Right ventricle myocardium superior (tissue), 1 donor: Measurements from ENCODE around the gene ZSCAN20. TPM values are rescaled to one million over a fixed set of nuclear protein-coding genes. Genes with fewer than 3 reads are reported as not detected.

ENCODE experiments used
- ATAC-seq: fragments of 200-7000 bp; cut with Tn5 transposase; one replicate; pipeline ENCODE4 v1.9.1; 2020; ENCODE audit warnings: mild to moderate bottlenecking; ENCODE audit not compliant: poor library complexity
- DNase-seq: peaks from one replicate; pipeline ENCODE4 v3.0.0-alpha.2; 2020
- intact Hi-C: fragments of 100-400 bp; cut with DNase I; formaldehyde crosslinking; loops from one replicate; pipeline ENCODE4 v1.11.2; 2022
- long read RNA-seq: library from polyadenylated mRNA; unstranded; transcript quantifications from one replicate; pipeline ENCODE4 v2.0.0, GENCODE V29; 2021
- total RNA-seq: library from RNA; stranded (reverse); fragmentation: NEBNext Ultra II Directional; extraction: Animal tissue kit (Norgen Biotek cat#: 25700); gene quantifications from one replicate; pipeline ENCODE4 v1.2.1, GENCODE V29; 2021
- donor health status: DM: no; HTN: yes; CAD: no; lungs with severe emphysema.

The ZSCAN20 gene
- 4.4 TPM for total RNA-seq
- long read RNA-seq, full-length matches to known transcripts, result 2 of 7 reads
- long read RNA-seq, partial matches to known transcripts, result 3 of 7 reads
- long read RNA-seq, other reads (novel, unspliced or antisense), result 2 of 7 reads

GRCh38 chr1:33472269-33472980 lies at the start of gene ZSCAN20:
Gene ZSCAN20 (plus strand): TSS chr1:33472645. CDS start chr1:33479289, 6,644 bp downstream.
- DNase-seq (peak; percentile 99), ATAC-seq (peak; percentile 92)
- intact Hi-C loops, result loop anchor here (5.0 to 10.0 kb wide), 3 partner anchors 140 to 258 kb away; no protein-coding TSS in a partner anchor

GRCh38 chr1:33424205-33424604 lies 48.2 kb upstream of the ZSCAN20 start:
- DNase-seq (no peak), ATAC-seq (no peak)
- intact Hi-C loops, result no loop called here

- DNase-seq, result no peak
- ATAC-seq, result no peak
- intact Hi-C loops, result no loop called here
Measured at GRCh38 chr1:33424610-33425009, 47.8 kb upstream of the ZSCAN20 start.

- DNase-seq, result no peak
- intact Hi-C loops, result no loop called here
- no peak for ATAC-seq
Measured at GRCh38 chr1:33425900-33426299, 46.5 kb upstream of the ZSCAN20 start.

- DNase-seq, result no peak
- intact Hi-C loops, result no loop called here
Measured at GRCh38 chr1:33426916-33427315, 45.5 kb upstream of the ZSCAN20 start.

GRCh38 chr1:33428661-33429060 lies 43.8 kb upstream of the ZSCAN20 start:
- intact Hi-C loops, result no loop called here
- ATAC-seq, result no peak
- DNase-seq, result no peak

More at GRCh38 chr1:33426916-33427315, 45.5 kb upstream of the ZSCAN20 start:
- ATAC-seq, result no peak

- DNase-seq (no peak), ATAC-seq (no peak)
- intact Hi-C loops, result no loop called here
Measured at GRCh38 chr1:33429332-33429731, 43.1 kb upstream of the ZSCAN20 start.

GRCh38 chr1:33429856-33430691 lies 42.4 kb upstream of the ZSCAN20 start:
- ATAC-seq, result peak; percentile 18
- intact Hi-C loops, result no loop called here
- no peak for DNase-seq

- DNase-seq, result peak; percentile 99
- ATAC-seq, result peak; percentile 96
- intact Hi-C loops, result no loop called here
Measured at GRCh38 chr1:33430692-33431593, 41.5 kb upstream of the ZSCAN20 start, which contains the start of gene PHC2. Gene PHC2 (minus strand): TSS chr1:33431095. CDS start chr1:33375539, 55,556 bp downstream.

- ATAC-seq (no peak), DNase-seq (no peak)
- intact Hi-C loops, result no loop called here
Measured at GRCh38 chr1:33433509-33434362, 38.7 kb upstream of the ZSCAN20 start.

- DNase-seq (no peak), ATAC-seq (no peak)
- intact Hi-C loops, result no loop called here
Measured at GRCh38 chr1:33434363-33434750, 38.1 kb upstream of the ZSCAN20 start.

- intact Hi-C loops, result no loop called here
- ATAC-seq (no peak), DNase-seq (no peak)
Measured at GRCh38 chr1:33435096-33435820, 37.2 kb upstream of the ZSCAN20 start.

- intact Hi-C loops, result no loop called here
- ATAC-seq, result peak; percentile 59
- no peak for DNase-seq
Measured at GRCh38 chr1:33436557-33437285, 35.7 kb upstream of the ZSCAN20 start.

GRCh38 chr1:33438364-33439160 lies 33.9 kb upstream of the ZSCAN20 start:
- intact Hi-C loops, result no loop called here
- ATAC-seq (no peak), DNase-seq (no peak)

GRCh38 chr1:33439662-33440061 lies 32.8 kb upstream of the ZSCAN20 start:
- DNase-seq (no peak), ATAC-seq (no peak)
- intact Hi-C loops, result no loop called here
